Measurements from ENCODE around the gene BCL2L12.
A peak's percentile ranks its signal among the peaks of the same experiment; 100 is the strongest.

Gene BCL2L12

DNA sequence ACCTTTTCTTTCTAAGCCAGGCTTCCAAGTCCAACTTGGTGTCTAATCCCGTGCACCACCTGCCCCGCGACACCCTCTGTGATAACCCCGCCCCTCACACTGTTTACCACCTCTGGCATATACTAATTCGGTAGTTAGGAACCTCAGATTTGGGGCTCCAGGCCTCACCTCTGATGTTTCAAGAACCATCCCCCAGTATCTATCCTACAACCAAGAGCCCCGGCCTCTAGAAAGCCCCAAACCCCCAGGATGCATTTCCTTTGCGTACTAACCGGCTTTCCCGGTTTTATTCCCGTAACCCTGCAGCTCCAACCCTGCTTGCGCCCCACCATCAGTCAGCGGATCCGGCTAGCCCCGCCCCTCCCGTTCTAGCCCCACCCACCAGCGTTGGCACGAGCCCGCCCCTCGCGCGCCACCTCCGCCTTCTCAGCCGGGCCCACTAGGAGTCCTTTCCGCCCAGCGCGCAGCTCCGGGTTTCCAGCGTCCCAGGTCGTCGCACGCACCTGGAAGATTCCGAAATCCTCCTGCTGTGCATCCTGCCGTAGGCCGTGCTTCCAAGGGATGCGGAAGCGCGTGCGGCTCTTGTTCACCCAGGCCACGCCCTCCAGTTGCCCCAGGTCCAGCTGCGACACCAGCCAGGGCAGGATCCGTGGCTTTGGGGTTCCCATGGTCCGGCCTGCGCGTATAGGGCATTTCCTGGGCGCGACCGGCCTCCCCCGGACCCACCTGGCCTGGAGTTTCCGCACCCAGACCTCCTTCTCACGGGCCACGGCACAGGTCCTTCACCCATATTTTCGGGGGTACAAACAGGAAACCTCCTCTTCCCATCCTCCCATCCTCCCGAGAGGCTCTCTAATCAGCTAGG is 1.3 kb upstream of the BCL2L12 start:
- 1% methylated on average over 53 of the region's 53 CpGs for WGBS, 2 experiments
- peaks cover 6% of the 10 kb centered on the region for H3K4me1 ChIP-seq (ENCODE audit: control insufficient read depth, insufficient read depth, low read length)
- H3K36me3 ChIP-seq (ENCODE audit: control insufficient read depth, insufficient read depth, low read length): peaks cover 28% of the 10 kb centered on the region
- peak overlapping the region; percentile 47 for H3K27ac ChIP-seq (ENCODE audit: insufficient read depth, low read depth, low read length, poor library complexity, severe bottlenecking)
- H3K4me3 ChIP-seq (ENCODE audit: insufficient read depth, low read depth, low read length): peak overlapping the region; percentile 86
- no peaks in the 10 kb centered on the region for H3K27me3 ChIP-seq (ENCODE audit: control insufficient read depth, insufficient read depth, low read length, poor library complexity, severe bottlenecking)
- H3K9me3 ChIP-seq (ENCODE audit: control insufficient read depth, low read length): no peaks in the 10 kb centered on the region

DNA sequence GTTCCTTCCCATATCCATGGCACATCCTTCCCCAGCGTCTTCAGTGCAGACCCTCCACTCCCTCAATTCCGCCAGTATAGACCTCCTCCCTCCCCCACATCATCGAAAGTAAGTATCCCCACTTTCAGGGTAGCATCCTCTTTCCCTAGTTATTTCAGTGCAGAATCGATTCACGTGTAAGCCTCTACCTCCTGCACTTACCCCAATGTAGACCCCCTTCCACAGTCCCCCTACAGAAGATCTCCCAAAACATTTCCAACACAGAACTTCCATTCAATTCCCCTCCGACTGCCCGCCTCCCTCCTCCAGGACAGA is 740 bp upstream of the BCL2L12 start:
- peaks cover 22% of the 10 kb centered on the region for H3K36me3 ChIP-seq (ENCODE audit: control insufficient read depth, insufficient read depth, low read length)
- peak overlapping the region; percentile 47 for H3K27ac ChIP-seq (ENCODE audit: insufficient read depth, low read depth, low read length, poor library complexity, severe bottlenecking)
- 0% methylated on average over 7 of the region's 7 CpGs for WGBS, 2 experiments
- no peaks in the 10 kb centered on the region for H3K27me3 ChIP-seq (ENCODE audit: control insufficient read depth, insufficient read depth, low read length, poor library complexity, severe bottlenecking)
- no peaks in the 10 kb centered on the region for H3K9me3 ChIP-seq (ENCODE audit: control insufficient read depth, low read length)
- H3K4me1 ChIP-seq (ENCODE audit: control insufficient read depth, insufficient read depth, low read length): peaks cover 6% of the 10 kb centered on the region
- peak overlapping the region; percentile 86 for H3K4me3 ChIP-seq (ENCODE audit: insufficient read depth, low read depth, low read length)

- H3K27me3 ChIP-seq (ENCODE audit: control insufficient read depth, insufficient read depth, low read length, poor library complexity, severe bottlenecking): no peaks in the 10 kb centered on the region
- H3K4me1 ChIP-seq (ENCODE audit: control insufficient read depth, insufficient read depth, low read length): peaks cover 6% of the 10 kb centered on the region
- 0 to 2% methylated on average over 9 of the region's 9 CpGs for WGBS, 2 experiments
- H3K27ac ChIP-seq (ENCODE audit: insufficient read depth, low read depth, low read length, poor library complexity, severe bottlenecking): no peak overlapping the region
- H3K36me3 ChIP-seq (ENCODE audit: control insufficient read depth, insufficient read depth, low read length): peaks cover 20% of the 10 kb centered on the region
- no peaks in the 10 kb centered on the region for H3K9me3 ChIP-seq (ENCODE audit: control insufficient read depth, low read length)
- peak overlapping the region; percentile 86 for H3K4me3 ChIP-seq (ENCODE audit: insufficient read depth, low read depth, low read length)
Measured at GRCh38 chr19:49666120-49666444, 349 bp downstream of the BCL2L12 start.

DNA sequence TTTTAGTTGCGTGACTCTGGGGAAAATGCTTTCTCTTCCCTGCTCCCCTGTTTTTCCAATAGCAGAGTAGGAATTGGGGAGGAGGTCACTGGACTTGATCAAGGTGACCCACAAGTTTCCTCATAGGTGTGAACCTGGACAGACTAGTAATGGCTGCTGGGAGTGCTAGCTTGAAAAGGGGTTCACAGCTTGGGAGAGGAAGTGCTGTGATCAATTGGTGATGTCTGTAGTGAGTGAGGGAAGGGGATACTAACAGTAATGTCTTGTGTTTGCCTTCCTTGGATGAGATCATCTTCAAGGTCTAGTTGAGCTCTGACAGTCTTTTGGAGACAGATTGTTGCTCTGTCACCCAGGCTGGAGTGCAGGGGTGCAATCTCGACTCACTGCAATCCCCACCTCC is 1.7 kb downstream of the BCL2L12 start:
- H3K4me3 ChIP-seq (ENCODE audit: insufficient read depth, low read depth, low read length): no peak overlapping the region
- 89 to 94% methylated on average over 2 of the region's 2 CpGs for whole genome bisulfite sequencing, 2 experiments

GRCh38 chr19:49669516-49669915 is 3.8 kb downstream of the BCL2L12 start:
- Histone ChIP-seq H3K36me3 (ENCODE audit: control insufficient read depth, insufficient read depth, low read length) (peaks cover 17% of the 10 kb centered on the region), H3K4me1 (ENCODE audit: control insufficient read depth, insufficient read depth, low read length) (peaks cover 13% of the 10 kb centered on the region), H3K27ac (ENCODE audit: insufficient read depth, low read depth, low read length, poor library complexity, severe bottlenecking) (no peak overlapping the region), H3K27me3 (ENCODE audit: control insufficient read depth, insufficient read depth, low read length, poor library complexity, severe bottlenecking) (no peaks in the 10 kb centered on the region), H3K9me3 (ENCODE audit: control insufficient read depth, low read length) (no peaks in the 10 kb centered on the region), H3K4me3 (ENCODE audit: insufficient read depth, low read depth, low read length) (no peak overlapping the region)
- WGBS, 2 experiments: 95 to 98% methylated on average over 3 of the region's 3 CpGs

More for the DNA sequence above, 1.7 kb downstream of the BCL2L12 start:
- no peaks in the 10 kb centered on the region for H3K9me3 ChIP-seq (ENCODE audit: control insufficient read depth, low read length)
- H3K36me3 ChIP-seq (ENCODE audit: control insufficient read depth, insufficient read depth, low read length): peaks cover 17% of the 10 kb centered on the region
- H3K27ac ChIP-seq (ENCODE audit: insufficient read depth, low read depth, low read length, poor library complexity, severe bottlenecking): no peak overlapping the region
- H3K4me1 ChIP-seq (ENCODE audit: control insufficient read depth, insufficient read depth, low read length): peaks cover 13% of the 10 kb centered on the region
- H3K27me3 ChIP-seq (ENCODE audit: control insufficient read depth, insufficient read depth, low read length, poor library complexity, severe bottlenecking): no peaks in the 10 kb centered on the region

DNA sequence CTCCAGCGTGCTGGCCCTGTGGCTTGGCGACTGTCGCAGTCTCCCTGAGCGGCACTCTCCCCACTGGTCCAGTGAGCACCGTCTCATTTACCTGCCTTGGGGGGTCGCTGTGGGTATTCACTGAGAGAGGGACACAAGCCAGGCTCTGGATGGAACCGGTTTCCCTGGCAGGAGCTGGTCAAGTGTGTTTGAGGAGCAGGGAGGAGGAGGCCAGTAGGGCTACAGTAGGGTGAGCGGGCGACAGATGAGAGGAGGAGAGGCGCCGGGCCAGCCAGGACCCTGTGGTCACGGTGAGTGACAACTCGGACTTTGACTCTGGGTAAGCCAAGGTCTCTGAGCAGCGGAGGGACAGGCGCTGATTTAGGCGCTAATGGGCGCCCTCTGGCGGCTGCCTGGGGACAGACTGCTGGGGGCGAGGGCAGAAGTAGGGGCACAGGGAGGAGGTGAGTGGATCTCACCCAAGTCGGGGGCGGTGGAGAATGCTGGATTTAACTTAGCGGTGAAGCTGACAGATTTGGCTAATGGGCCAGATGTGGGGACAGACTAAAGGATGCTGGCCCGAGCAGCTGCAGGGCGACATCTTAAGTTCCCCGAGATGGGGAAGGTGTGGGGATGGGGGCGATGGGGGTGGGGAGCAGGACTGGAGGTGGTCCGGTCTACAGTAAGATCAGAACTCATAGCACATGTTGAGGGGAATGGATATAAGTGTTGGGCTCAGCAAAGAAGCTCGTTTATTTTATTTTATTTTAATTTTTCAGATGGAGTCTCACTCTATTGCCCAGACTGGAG is 6.6 kb downstream of the BCL2L12 start:
- no peak overlapping the region for H3K4me3 ChIP-seq (ENCODE audit: insufficient read depth, low read depth, low read length)
- H3K36me3 ChIP-seq (ENCODE audit: control insufficient read depth, insufficient read depth, low read length): peaks cover 17% of the 10 kb centered on the region
- H3K4me1 ChIP-seq (ENCODE audit: control insufficient read depth, insufficient read depth, low read length): peaks cover 6% of the 10 kb centered on the region
- H3K27me3 ChIP-seq (ENCODE audit: control insufficient read depth, insufficient read depth, low read length, poor library complexity, severe bottlenecking): no peaks in the 10 kb centered on the region
- no peaks in the 10 kb centered on the region for H3K9me3 ChIP-seq (ENCODE audit: control insufficient read depth, low read length)
- WGBS, 2 experiments: 31 to 33% methylated on average over 28 of the region's 28 CpGs
- H3K27ac ChIP-seq (ENCODE audit: insufficient read depth, low read depth, low read length, poor library complexity, severe bottlenecking): no peak overlapping the region

GRCh38 chr19:49676136-49676783 is 10.5 kb downstream of the BCL2L12 start:
- peak overlapping the region; percentile 40 for H3K4me3 ChIP-seq (ENCODE audit: insufficient read depth, low read depth, low read length)
- peaks cover 26% of the 10 kb centered on the region for H3K4me1 ChIP-seq (ENCODE audit: control insufficient read depth, insufficient read depth, low read length)
- H3K27me3 ChIP-seq (ENCODE audit: control insufficient read depth, insufficient read depth, low read length, poor library complexity, severe bottlenecking): no peaks in the 10 kb centered on the region
- 1% methylated on average over 27 of the region's 27 CpGs for WGBS, 2 experiments
- no peaks in the 10 kb centered on the region for H3K9me3 ChIP-seq (ENCODE audit: control insufficient read depth, low read length)
- peaks cover 8% of the 10 kb centered on the region for H3K36me3 ChIP-seq (ENCODE audit: control insufficient read depth, insufficient read depth, low read length)
- H3K27ac ChIP-seq (ENCODE audit: insufficient read depth, low read depth, low read length, poor library complexity, severe bottlenecking): peak overlapping the region; percentile 99

DNA sequence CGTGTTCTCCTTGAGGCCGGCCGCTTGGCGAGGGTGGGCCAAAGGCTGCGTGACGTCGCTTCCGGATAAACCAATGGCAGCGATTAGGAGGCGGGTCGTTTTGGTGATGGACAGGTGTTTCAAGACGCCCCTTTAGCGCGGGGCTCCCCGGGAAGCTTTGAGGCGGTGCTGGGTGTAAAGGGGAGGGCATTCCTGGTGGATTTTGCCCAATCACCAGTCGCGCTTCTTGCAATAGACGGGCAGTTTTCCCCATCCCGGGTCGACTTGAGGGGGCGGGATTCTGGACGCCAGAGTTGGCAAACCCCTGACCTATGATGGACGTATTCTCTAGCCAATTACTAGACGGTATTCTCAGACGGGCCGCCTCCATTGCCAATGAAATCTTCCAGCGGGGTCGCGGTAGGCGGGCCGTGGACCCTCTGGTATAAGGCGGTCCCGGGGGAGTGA is 11.1 kb downstream of the BCL2L12 start:
- 0 to 1% methylated on average over 34 of the region's 34 CpGs for WGBS, 2 experiments
- peaks cover 24% of the 10 kb centered on the region for H3K4me1 ChIP-seq (ENCODE audit: control insufficient read depth, insufficient read depth, low read length)
- peaks cover 10% of the 10 kb centered on the region for H3K36me3 ChIP-seq (ENCODE audit: control insufficient read depth, insufficient read depth, low read length)
- no peaks in the 10 kb centered on the region for H3K9me3 ChIP-seq (ENCODE audit: control insufficient read depth, low read length)
- H3K27me3 ChIP-seq (ENCODE audit: control insufficient read depth, insufficient read depth, low read length, poor library complexity, severe bottlenecking): no peaks in the 10 kb centered on the region
- H3K27ac ChIP-seq (ENCODE audit: insufficient read depth, low read depth, low read length, poor library complexity, severe bottlenecking): peak overlapping the region; percentile 99
- H3K4me3 ChIP-seq (ENCODE audit: insufficient read depth, low read depth, low read length): peak overlapping the region; percentile 78

- WGBS, 2 experiments: 0% methylated on average over 57 of the region's 57 CpGs
- peak within 1 kb of the TSS; percentile 99 for H3K27ac ChIP-seq (ENCODE audit: insufficient read depth, low read depth, low read length, poor library complexity, severe bottlenecking)
- H3K4me1 ChIP-seq (ENCODE audit: control insufficient read depth, insufficient read depth, low read length): peaks cover 20% of the 10 kb centered on the region
- peaks cover 16% of the 10 kb centered on the region for H3K36me3 ChIP-seq (ENCODE audit: control insufficient read depth, insufficient read depth, low read length)
- H3K27me3 ChIP-seq (ENCODE audit: control insufficient read depth, insufficient read depth, low read length, poor library complexity, severe bottlenecking): no peaks in the 10 kb centered on the region
- no peaks in the 10 kb centered on the region for H3K9me3 ChIP-seq (ENCODE audit: control insufficient read depth, low read length)
- H3K4me3 ChIP-seq (ENCODE audit: insufficient read depth, low read depth, low read length): peak within 1 kb of the TSS; percentile 78
Measured at GRCh38 chr19:49677231-49677900, 11.6 kb downstream of the BCL2L12 start, which contains the start of gene PRMT1. Gene PRMT1, plus strand, starts transcription at chr19:49677271. Its CDS starts 10 bp downstream, at chr19:49677281.

Measured in ectodermal cell (in vitro differentiated cells).